ENCODE results near the gene VSIG2. TPM values are rescaled to one million over a fixed set of nuclear protein-coding genes. Genes with fewer than 3 reads are reported as not detected.

Gene VSIG2
- total RNA-seq, 1 experiment from 2014 or later = not detected

DNA sequence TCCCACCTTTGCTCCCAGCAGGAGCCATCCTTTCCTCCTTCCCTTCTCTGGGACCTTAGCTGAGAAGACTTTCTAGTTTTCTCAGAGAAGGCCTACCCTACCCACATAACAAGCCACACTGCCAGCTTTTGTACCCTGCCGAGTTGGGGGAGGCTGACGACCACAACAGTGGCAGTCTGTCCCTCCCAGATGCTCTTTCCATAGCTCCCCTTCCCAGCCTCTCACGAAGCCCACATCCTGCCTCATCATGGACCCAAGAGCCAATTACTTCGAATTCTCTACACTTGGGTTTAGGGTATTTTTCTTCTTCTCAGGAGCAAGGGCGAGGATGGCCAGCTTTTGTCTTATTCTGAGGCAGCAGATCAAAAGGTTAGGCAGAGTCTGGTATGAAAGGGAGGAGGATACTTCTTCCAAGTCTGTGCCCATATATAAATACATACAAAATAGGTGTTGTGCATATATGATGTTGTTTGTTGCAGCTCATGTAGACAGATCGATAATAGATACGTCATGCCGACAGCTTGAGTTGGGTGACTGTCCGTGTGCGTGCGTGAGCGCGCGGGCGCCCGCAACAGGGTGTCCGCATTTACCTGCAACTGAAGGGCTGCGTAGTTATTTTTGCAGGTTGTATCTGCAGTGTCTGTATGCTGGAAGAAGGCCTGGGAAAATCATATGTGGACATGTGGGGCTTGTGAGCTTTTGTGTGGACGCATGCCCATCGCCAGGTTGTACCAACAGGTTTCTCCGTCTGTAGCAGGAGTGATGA, 13.2 kb downstream of the VSIG2 start:
- in situ Hi-C loops (cut with HindIII; ENCODE audit: low pct_unique_long_range_greater_than_20kb, low sequenced_read_pairs) = no loop called here
- no peak for DNase-seq (ENCODE audit: low read depth)

DNA sequence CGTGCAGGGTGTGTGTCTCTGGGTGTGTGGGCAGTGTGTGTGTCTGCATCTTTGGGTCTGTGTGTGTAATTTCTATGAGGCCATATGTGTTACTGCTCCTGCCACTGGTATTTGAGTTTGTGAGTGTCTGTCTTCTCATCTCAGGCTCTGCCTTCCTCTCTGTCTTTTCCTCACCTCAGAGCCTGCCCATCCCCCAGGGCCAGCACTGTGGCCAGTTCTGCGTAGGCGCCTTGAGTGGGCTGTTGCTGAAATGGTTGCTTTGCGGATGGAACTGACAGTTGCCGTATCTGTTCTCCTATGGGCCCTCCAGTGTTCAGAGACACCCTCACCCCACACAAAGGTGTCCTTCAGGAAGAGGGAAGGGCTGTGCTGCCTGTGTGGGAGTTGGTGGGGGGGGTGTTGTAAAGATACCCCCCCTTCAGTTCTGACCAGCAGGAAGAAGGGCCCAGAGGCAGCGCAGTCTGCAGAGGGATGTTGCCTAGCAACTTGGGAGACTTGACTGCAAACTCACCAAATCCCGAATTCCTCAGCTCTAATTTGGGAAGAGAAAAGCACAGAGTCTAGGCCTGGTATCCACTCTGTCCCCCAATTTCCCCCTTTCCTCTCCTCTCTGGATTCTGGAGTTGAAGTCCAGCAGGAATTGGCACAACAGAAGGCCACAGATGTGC, 14.3 kb downstream of the VSIG2 start:
- in situ Hi-C loops (cut with HindIII; ENCODE audit: low pct_unique_long_range_greater_than_20kb, low sequenced_read_pairs) = no loop called here
- DNase-seq (ENCODE audit: low read depth) = no peak

DNA sequence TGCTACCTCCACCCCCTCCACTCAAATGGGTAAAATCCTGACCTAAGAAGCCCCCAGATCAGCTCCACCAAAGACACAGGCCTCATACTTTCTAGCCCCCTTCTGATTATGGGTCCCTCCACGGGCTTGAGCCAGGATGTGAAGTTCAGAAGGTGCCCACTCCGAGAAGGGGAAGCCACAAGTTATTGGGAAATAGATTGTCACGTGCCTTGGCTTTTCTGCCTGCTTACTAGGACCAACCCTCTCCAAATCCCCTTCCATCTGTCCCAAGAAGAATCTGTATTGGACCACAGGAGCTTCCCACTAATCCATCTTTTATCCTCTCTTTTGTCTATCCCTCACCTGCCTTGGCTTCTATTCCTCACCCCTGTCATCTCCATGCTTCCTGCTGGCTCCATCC, 15.3 kb downstream of the VSIG2 start:
- no peak for DNase-seq (ENCODE audit: low read depth)
- in situ Hi-C loops (cut with HindIII; ENCODE audit: low pct_unique_long_range_greater_than_20kb, low sequenced_read_pairs) = no loop called here

DNA sequence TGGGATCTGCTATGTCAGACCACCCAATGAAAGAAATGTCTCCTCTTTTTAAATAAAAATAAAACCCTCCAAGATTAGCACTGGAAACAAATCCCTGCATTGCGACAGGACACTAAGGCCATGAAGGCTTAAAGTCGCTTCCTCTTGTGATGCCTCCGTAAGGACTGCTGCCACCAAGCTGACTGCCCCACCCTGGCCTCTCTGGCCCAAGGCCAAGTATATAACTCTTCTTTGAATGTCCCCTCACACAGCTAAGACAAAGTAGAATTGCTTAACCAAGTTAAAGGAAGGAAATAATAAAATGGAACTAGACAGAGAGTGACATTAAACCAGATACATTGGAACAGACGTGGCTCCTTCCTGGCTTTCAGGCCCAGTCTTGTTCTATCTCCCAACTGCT, 19.8 kb downstream of the VSIG2 start:
- DNase-seq (ENCODE audit: low read depth) = no peak
- in situ Hi-C loops (cut with HindIII; ENCODE audit: low pct_unique_long_range_greater_than_20kb, low sequenced_read_pairs) = no loop called here

DNA sequence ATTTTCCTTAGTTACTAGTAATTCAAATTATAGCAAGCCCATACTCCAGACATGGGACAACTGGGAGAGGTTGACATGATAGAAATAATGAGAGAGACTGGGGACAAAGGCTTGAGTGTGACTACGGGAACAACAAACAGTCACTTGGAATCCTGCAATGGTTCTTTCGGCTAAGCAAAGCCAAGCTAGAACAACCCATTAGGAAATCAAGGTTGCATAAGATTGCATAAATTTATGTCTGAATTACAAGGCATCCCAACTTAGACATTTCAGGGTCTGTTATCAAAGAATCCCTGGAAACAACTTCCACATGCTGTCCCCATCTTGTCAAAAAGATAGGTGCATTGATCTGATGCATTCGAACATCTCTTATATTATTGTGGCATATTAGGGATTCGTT, 22.5 kb downstream of the VSIG2 start:
- in situ Hi-C loops (cut with HindIII; ENCODE audit: low pct_unique_long_range_greater_than_20kb, low sequenced_read_pairs) = no loop called here
- no peak for DNase-seq (ENCODE audit: low read depth)

DNA sequence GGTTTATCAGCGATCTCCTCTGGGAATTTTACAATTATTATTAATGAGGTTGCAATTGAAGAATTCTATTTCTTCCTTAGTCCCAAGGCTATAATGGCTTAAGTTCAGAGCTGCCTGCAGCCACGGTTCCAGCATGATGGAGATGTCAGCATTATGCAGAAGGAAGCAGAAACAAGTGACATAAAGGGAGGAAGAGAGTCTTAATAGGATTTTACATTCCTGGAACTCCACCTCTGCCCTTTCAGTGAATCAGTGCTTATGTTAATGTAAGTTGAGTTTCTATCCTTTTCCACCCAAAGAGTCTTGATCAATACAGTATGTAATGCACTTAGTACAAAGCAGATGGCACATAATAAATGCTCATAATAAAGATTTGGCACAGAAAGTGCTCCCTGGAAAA, 23.9 kb downstream of the VSIG2 start:
- in situ Hi-C loops (cut with HindIII; ENCODE audit: low pct_unique_long_range_greater_than_20kb, low sequenced_read_pairs) = no loop called here
- no peak for DNase-seq (ENCODE audit: low read depth)

DNA sequence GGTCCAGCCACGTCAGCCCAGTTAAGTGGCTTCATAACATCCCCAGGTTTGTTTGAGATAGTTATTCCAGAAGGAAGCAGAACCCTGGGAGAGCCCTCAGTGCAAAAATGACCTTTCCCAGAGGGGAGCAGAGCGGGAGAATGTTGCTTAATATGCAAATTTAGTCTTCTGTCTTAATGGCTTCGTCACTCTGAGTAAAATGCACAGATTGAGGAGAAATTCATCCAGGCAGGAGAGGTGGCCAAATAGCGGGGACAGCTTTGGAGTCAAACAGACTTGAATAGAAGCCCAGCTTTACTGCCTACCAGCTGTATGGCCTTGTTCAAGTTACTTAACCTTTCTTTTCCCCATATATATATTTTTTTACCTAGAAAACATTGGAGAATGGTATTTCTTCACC, 24.6 kb downstream of the VSIG2 start:
- DNase-seq (ENCODE audit: low read depth) = no peak
- in situ Hi-C loops (cut with HindIII; ENCODE audit: low pct_unique_long_range_greater_than_20kb, low sequenced_read_pairs) = no loop called here

DNA sequence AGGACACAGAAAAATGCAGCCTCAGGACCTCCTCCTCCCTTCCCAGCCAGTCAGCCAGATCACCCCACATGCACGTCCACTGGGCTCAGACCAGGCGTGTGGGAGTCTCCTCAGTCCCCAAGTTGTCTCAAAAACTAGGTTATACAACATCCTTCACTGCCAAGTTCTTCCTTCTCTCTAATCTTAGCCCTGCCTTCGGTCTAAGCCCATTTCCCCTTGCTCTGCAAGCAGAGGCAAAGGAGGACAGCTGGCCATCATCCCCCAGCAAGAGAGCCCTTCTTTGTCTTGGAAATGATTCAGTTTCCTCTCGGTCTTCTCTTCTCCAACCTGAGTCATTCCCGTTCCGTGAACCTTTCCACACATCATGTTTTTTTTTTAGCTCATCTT, 26.3 kb downstream of the VSIG2 start:
- in situ Hi-C loops (cut with HindIII; ENCODE audit: low pct_unique_long_range_greater_than_20kb, low sequenced_read_pairs) = no loop called here
- no peak for DNase-seq (ENCODE audit: low read depth)

DNA sequence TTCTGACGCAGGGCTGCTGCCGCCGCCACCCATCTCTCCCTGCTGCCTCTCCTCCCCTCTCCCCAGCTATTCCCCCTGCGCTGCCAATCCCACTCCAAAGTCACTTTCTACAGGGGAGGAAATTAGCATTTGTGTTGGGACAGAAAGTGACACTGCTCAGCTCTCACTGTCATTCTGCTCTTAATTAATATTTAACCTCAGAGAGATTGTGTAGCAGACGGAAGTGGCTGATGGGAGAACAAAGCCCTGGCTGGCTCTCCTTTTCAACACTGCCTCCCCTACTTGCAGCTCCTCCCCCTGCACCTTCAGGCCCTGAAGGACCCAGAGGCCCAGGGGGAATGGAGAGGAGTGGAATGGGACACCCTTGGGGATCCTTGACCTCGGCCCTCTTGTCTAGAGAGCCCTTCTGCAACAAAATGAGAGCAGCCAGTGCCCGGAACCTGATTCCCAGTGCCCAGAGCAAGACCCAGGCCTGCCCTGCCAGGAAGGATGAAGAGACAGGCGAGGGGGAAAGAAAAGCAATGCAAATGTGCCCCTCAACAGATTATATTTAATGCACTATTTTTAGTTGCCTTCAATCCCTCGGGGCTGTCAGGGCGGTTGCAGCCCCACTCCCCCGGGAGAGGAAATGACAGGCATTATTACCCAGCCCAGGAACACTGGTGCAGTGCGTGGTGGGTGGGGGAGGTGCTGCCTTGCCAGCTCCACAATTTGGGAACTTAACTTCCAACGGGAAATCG, 26.9 kb downstream of the VSIG2 start:
- in situ Hi-C loops (cut with HindIII; ENCODE audit: low pct_unique_long_range_greater_than_20kb, low sequenced_read_pairs) = no loop called here
- no peak for DNase-seq (ENCODE audit: low read depth)

DNA sequence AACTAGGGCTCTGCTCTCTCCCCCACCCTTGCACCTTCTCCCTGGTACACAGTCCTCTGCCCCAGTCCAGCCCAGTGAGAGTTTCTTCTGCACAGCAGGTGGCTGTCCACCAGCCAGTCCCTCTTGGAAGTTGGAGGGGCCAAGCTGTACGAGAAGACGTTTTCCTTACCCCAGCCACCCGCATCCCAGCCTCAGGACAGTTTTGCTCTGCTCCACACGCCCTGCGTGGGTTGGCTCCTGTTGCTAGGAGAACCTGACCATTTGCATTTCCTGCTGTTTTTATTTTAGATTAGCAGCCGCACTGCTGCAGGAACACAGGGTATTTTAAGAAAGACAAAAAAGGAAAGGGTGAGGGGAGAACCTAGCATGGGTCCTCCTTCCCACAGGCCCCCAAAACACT, 29.9 kb downstream of the VSIG2 start:
- in situ Hi-C loops (cut with HindIII; ENCODE audit: low pct_unique_long_range_greater_than_20kb, low sequenced_read_pairs) = no loop called here

DNA sequence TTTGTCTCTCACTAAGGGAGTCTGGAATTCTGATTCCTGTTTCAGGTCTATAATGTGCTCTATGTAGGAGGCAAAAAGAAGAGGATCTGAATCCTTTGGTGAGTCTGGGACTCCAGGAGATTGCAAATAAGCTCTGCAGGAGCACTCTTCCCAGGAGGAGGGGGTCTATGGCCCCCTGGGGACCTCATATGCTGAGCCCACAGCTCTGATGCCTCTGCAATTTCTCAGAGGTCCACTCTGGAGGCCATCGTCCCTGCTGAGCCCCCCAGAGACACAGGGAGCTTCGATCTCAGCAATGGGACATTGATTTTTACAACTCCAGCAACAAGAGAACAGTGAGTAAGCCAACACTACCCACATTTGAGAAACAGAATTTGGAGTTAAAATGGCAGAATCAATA, 32.5 kb downstream of the VSIG2 start:
- DNase-seq (ENCODE audit: low read depth) = no peak
- in situ Hi-C loops (cut with HindIII; ENCODE audit: low pct_unique_long_range_greater_than_20kb, low sequenced_read_pairs) = no loop called here

More for the DNA sequence above, 29.9 kb downstream of the VSIG2 start:
- DNase-seq (ENCODE audit: low read depth) = no peak

DNA sequence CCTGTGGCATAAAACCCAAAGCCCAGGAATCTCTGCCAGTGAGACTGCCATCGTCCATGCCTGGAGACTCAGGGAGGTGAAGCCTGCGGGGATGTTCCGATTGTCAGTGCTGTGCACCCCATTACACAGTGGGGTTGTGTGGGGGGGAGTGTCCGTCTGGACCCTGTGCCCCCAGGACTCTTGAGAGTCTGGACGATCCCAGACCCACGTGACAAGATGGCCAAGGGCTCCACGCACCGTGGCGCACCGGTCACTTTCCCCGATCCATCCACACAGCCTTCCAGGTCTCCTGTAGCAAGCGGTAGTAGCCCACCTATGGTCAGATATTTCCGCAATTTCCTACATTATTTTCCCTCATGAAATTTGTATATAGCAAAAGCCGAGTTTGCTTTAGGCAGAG, 33.3 kb downstream of the VSIG2 start:
- no peak for DNase-seq (ENCODE audit: low read depth)
- in situ Hi-C loops (cut with HindIII; ENCODE audit: low pct_unique_long_range_greater_than_20kb, low sequenced_read_pairs) = no loop called here

DNA sequence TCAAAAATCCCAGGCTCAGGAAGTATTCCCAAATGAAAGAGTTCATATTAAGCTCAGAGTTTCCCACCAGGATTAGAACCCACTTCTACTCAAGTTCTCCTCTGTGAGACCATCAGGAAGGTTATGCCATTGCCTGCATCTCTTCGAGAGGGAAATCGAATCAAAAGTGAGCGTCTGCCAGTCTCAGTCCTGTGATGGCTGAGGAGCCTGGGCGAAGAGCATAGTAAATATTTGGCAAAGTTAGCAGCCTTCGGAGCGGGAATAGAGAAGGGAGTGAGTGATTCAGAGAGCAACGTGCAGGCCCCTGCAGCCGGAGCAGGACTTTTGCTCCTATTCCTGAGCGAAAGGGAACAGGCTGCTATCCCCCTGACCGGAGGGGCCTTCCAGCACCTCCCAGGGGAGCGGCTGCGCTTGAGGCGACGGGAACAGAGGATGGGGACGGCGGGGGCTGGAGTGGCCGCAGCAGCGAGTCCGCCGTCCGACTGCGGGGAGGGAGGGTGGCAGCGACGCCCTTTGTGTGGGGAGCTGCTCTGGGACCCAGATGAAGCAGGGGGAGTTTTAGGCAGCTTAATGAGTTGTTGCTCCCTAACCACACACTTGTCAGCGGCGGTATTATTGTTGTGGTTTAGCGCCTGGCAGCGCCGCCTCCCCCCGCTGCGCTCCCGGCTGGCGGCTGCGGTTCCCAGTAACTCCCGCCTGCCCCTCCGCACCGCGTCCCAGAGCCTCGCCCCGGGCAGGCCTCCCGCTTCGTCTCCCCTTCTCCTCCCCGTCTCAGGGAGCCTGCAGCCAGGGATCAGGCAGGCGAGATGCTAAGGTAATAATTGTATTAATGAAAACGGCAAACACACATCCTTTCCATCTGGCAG, 34.0 kb downstream of the VSIG2 start:
- in situ Hi-C loops (cut with HindIII; ENCODE audit: low pct_unique_long_range_greater_than_20kb, low sequenced_read_pairs) = no loop called here
- DNase-seq (ENCODE audit: low read depth) = no peak

DNA sequence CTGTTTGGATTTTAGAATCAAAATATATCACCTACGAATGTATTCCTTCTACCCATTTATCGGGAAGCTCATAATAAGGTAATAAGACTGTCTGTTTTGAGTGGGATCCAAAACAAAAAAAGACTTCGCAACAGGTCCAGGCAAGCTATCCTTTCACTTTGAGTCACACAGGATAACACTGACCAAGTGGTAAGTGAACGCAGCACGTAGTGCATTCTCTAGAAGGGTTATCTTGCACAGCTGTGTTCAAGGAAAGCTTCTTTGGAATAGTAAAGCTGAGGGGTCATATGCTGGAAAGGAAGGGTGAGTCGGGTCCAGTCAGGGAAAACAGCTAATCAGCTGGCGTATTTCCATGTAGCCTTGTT, 34.7 kb downstream of the VSIG2 start:
- in situ Hi-C loops (cut with HindIII; ENCODE audit: low pct_unique_long_range_greater_than_20kb, low sequenced_read_pairs) = no loop called here
- DNase-seq (ENCODE audit: low read depth) = no peak

DNA sequence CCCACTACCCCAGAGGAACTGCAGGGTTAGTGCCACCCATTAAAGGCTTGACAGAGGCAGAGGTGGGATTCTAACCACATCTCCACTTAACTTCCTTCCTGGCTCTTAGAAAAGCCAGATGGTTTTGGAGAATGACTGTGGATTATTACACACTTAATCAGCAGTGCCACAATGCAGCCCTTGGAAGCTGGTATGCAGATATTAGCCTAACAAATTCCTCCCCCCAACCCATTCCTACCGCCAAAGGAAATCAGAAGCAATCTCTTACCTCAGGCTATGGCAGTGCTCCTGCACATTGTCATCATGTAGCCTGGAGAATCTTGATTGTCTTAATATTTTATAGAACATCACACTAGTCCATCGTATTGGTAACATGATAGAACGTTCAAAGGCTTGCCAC, 35.5 kb downstream of the VSIG2 start:
- in situ Hi-C loops (cut with HindIII; ENCODE audit: low pct_unique_long_range_greater_than_20kb, low sequenced_read_pairs) = no loop called here
- DNase-seq (ENCODE audit: low read depth) = no peak

DNA sequence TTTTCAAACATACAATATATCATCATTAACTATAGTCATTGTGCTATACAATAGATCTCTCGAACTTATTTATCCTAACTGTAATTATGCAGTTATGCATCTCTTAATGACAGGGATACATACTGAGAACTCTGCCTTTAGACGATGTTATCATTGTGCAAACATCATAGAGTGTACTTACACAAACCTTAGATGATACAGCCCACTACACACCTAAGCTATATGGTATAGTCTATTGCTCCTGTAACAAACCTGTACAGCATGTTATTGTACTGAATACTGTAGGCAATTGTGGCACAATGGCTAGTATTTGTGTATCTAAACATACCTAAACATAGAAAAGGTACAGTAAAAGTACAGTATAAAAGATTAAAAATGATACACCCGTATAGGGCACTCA, 39.7 kb downstream of the VSIG2 start:
- in situ Hi-C loops (cut with HindIII; ENCODE audit: low pct_unique_long_range_greater_than_20kb, low sequenced_read_pairs) = no loop called here
- no peak for DNase-seq (ENCODE audit: low read depth)

DNA sequence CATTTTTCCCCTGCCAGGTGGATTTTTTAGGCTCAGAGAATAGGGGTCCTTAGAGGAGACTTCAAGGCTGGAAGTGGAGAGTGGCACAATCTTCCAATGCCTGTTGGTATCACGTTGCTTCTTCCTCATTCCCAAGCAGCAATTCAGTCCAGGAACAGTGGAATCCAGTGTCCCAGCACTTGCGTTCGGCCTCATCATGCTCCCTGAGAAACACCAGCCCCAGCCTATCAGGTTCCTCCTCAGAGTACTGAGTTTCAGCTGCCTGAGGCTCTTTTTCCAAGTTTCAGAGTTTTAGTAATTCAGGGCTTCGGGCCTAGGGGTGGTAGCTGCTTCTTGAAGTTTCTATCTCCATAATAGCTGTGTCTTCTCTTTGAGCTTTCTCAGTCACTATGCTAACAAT, 44.2 kb downstream of the VSIG2 start:
- no peak for DNase-seq (ENCODE audit: low read depth)
- in situ Hi-C loops (cut with HindIII; ENCODE audit: low pct_unique_long_range_greater_than_20kb, low sequenced_read_pairs) = no loop called here

DNA sequence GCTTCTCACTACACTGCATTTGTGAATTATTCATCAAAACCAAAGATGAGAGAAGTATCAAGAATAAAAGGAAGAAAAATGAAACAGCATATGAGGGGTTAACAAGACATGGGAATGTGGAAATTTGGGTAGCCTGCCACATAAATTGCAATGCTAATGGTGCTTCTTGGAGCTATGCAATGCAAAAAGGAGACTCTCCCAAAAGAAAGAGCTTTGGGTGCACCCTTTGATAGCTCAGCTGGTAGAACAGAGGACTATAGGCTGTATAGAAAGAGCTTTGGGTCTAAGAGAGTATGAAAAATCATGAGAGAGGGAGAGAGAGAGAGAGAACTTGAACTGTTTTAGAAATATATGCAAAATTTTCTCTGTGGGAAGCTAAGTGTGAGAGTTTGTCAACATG, 52.0 kb downstream of the VSIG2 start:
- DNase-seq (ENCODE audit: low read depth) = no peak
- in situ Hi-C loops (cut with HindIII; ENCODE audit: low pct_unique_long_range_greater_than_20kb, low sequenced_read_pairs) = no loop called here

DNA sequence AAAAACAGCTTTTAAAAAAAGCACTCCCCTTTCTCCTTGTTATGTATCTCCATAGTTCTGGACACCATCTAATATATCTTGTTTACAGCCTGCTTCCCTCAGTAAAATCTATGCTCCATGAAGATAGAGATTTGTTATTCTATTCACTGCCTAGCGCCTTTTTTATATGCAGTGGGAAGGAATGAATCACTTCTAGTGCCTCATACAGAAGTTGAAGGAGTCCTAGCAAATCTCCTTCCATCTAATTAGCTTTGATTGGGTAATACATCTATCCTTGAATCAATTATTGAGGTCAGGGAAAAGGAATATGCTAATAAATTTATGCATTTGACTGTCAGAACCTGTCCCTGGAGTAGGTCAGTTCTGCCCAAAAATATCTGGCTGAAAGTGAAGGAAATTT, 52.5 kb downstream of the VSIG2 start:
- DNase-seq (ENCODE audit: low read depth) = no peak
- in situ Hi-C loops (cut with HindIII; ENCODE audit: low pct_unique_long_range_greater_than_20kb, low sequenced_read_pairs) = no loop called here
